ENCODE measurements around the gene DGKB.

DGKB gene

GRCh38 chr7:14676896-14677295, 225.7 kb downstream of the DGKB start:
- no peak for TF ChIP-seq CTCF (IDR thresholded peaks at IDR 0.05)
- H3K4me3 ChIP-seq = no peak overlapping the region
- no peak overlapping the region for H3K27ac ChIP-seq
- no peak for DNase-seq (ENCODE audit: low spot score)

- no peak for DNase-seq (ENCODE audit: low spot score)
- Histone ChIP-seq H3K27ac (no peak overlapping the region), H3K4me3 (no peak overlapping the region)
- TF ChIP-seq CTCF (IDR thresholded peaks at IDR 0.05) = no peak
Observed at GRCh38 chr7:14673202-14673601, 229.3 kb downstream of the DGKB start.

- no peak overlapping the region for H3K4me3 ChIP-seq
- H3K27ac ChIP-seq = no peak overlapping the region
- TF ChIP-seq CTCF (IDR thresholded peaks at IDR 0.05) = no peak
- no peak for DNase-seq (ENCODE audit: low spot score)
Observed at GRCh38 chr7:14666913-14667312, 235.6 kb downstream of the DGKB start.

GRCh38 chr7:14666304-14666703, 236.2 kb downstream of the DGKB start:
- no peak for DNase-seq (ENCODE audit: low spot score)
- no peak for TF ChIP-seq CTCF (IDR thresholded peaks at IDR 0.05)
- Histone ChIP-seq H3K4me3 (no peak overlapping the region), H3K27ac (no peak overlapping the region)

- no peak for TF ChIP-seq CTCF (IDR thresholded peaks at IDR 0.05)
- Histone ChIP-seq H3K4me3 (no peak overlapping the region), H3K27ac (no peak overlapping the region)
- DNase-seq (ENCODE audit: low spot score) = no peak
Observed at GRCh38 chr7:14639801-14640200, 262.8 kb downstream of the DGKB start.

GRCh38 chr7:14639329-14639728, 263.2 kb downstream of the DGKB start:
- H3K27ac ChIP-seq = no peak overlapping the region
- no peak for DNase-seq (ENCODE audit: low spot score)
- H3K4me3 ChIP-seq = no peak overlapping the region
- TF ChIP-seq CTCF (IDR thresholded peaks at IDR 0.05) = no peak

GRCh38 chr7:14637968-14638367, 264.6 kb downstream of the DGKB start:
- DNase-seq (ENCODE audit: low spot score) = no peak
- no peak overlapping the region for H3K27ac ChIP-seq
- TF ChIP-seq CTCF (IDR thresholded peaks at IDR 0.05) = no peak
- H3K4me3 ChIP-seq = no peak overlapping the region
